Stimulated activated memory B cell treated with anti-CD40 and anti-IgM and Interleukin-4, amounts not matched to agents 10 μg/mL and 1 μg/mL and 100 μg/mL, for 72 hours (primary cell): ENCODE data around the gene FBN1.

ENCODE experiments used
- ATAC-seq: fragments of 150-1000 bp; cut with Tn5 transposase; 2 replicates; pipeline ENCODE4 v1.10.0; 2021
- H3K27ac Mint-ChIP-seq: one replicate; pipeline ENCODE4 v1.8.0; 2022; ENCODE audit warnings: mild to moderate bottlenecking, mixed read lengths
- H3K27me3 Mint-ChIP-seq: one replicate; pipeline ENCODE4 v1.8.0; 2022; ENCODE audit warnings: mixed read lengths
- H3K36me3 Mint-ChIP-seq: one replicate; pipeline ENCODE4 v1.8.0; 2022; ENCODE audit warnings: mixed read lengths
- H3K4me1 Mint-ChIP-seq: one replicate; pipeline ENCODE4 v1.8.0; 2022; ENCODE audit warnings: mixed read lengths
- H3K4me3 Mint-ChIP-seq: one replicate; pipeline ENCODE4 v1.8.0; 2022; ENCODE audit warnings: mild to moderate bottlenecking, moderate library complexity, mixed read lengths
- H3K9me3 Mint-ChIP-seq: one replicate; pipeline ENCODE4 v1.8.0; 2022; ENCODE audit warnings: mixed read lengths

FBN1 gene

GRCh38 chr15:48459571-48460442 lies 185.7 kb downstream of the FBN1 start:
- ATAC-seq, result no peak

GRCh38 chr15:48458876-48459275 lies 186.6 kb downstream of the FBN1 start:
- H3K27me3 Mint-ChIP-seq, result no peaks in the 10 kb centered on the region
- no peaks in the 10 kb centered on the region for H3K9me3 Mint-ChIP-seq
- no peak for ATAC-seq
- no peak overlapping the region for H3K27ac Mint-ChIP-seq
- no peak overlapping the region for H3K4me3 Mint-ChIP-seq
- no peaks in the 10 kb centered on the region for H3K4me1 Mint-ChIP-seq
- H3K36me3 Mint-ChIP-seq, result no peaks in the 10 kb centered on the region

More at GRCh38 chr15:48459571-48460442, 185.7 kb downstream of the FBN1 start:
- no peaks in the 10 kb centered on the region for H3K36me3 Mint-ChIP-seq
- H3K9me3 Mint-ChIP-seq, result no peaks in the 10 kb centered on the region
- no peak overlapping the region for H3K27ac Mint-ChIP-seq
- H3K27me3 Mint-ChIP-seq, result no peaks in the 10 kb centered on the region
- H3K4me3 Mint-ChIP-seq, result no peak overlapping the region
- H3K4me1 Mint-ChIP-seq, result no peaks in the 10 kb centered on the region

- H3K9me3 Mint-ChIP-seq, result no peaks in the 10 kb centered on the region
- no peaks in the 10 kb centered on the region for H3K4me1 Mint-ChIP-seq
- no peaks in the 10 kb centered on the region for H3K36me3 Mint-ChIP-seq
- ATAC-seq, result no peak
- H3K27me3 Mint-ChIP-seq, result no peaks in the 10 kb centered on the region
- no peak overlapping the region for H3K4me3 Mint-ChIP-seq
- no peak overlapping the region for H3K27ac Mint-ChIP-seq
Measured at GRCh38 chr15:48456134-48456533, 189.4 kb downstream of the FBN1 start.

GRCh38 chr15:48451736-48452135 lies 193.8 kb downstream of the FBN1 start:
- no peak for ATAC-seq
- Mint-ChIP-seq H3K27me3 (no peaks in the 10 kb centered on the region), H3K36me3 (no peaks in the 10 kb centered on the region), H3K27ac (no peak overlapping the region), H3K9me3 (no peaks in the 10 kb centered on the region), H3K4me1 (no peaks in the 10 kb centered on the region), H3K4me3 (no peak overlapping the region)

GRCh38 chr15:48451241-48451640 lies 194.3 kb downstream of the FBN1 start:
- H3K4me1 Mint-ChIP-seq, result no peaks in the 10 kb centered on the region
- no peaks in the 10 kb centered on the region for H3K9me3 Mint-ChIP-seq
- H3K36me3 Mint-ChIP-seq, result no peaks in the 10 kb centered on the region
- no peak overlapping the region for H3K27ac Mint-ChIP-seq
- no peaks in the 10 kb centered on the region for H3K27me3 Mint-ChIP-seq
- H3K4me3 Mint-ChIP-seq, result no peak overlapping the region
- no peak for ATAC-seq

- H3K36me3 Mint-ChIP-seq, result no peaks in the 10 kb centered on the region
- no peak overlapping the region for H3K4me3 Mint-ChIP-seq
- H3K27ac Mint-ChIP-seq, result no peak overlapping the region
- no peak for ATAC-seq
- no peaks in the 10 kb centered on the region for H3K27me3 Mint-ChIP-seq
- no peaks in the 10 kb centered on the region for H3K4me1 Mint-ChIP-seq
- no peaks in the 10 kb centered on the region for H3K9me3 Mint-ChIP-seq
Measured at GRCh38 chr15:48449734-48450133, 195.8 kb downstream of the FBN1 start.

GRCh38 chr15:48447657-48448056 lies 197.9 kb downstream of the FBN1 start:
- Mint-ChIP-seq H3K27ac (no peak overlapping the region), H3K4me1 (no peaks in the 10 kb centered on the region), H3K27me3 (no peaks in the 10 kb centered on the region), H3K9me3 (no peaks in the 10 kb centered on the region), H3K36me3 (no peaks in the 10 kb centered on the region), H3K4me3 (no peak overlapping the region)
- ATAC-seq, result no peak

GRCh38 chr15:48447058-48447457 lies 198.5 kb downstream of the FBN1 start:
- no peaks in the 10 kb centered on the region for H3K4me1 Mint-ChIP-seq
- H3K9me3 Mint-ChIP-seq, result no peaks in the 10 kb centered on the region
- no peak for ATAC-seq
- H3K27ac Mint-ChIP-seq, result no peak overlapping the region
- no peaks in the 10 kb centered on the region for H3K36me3 Mint-ChIP-seq
- H3K27me3 Mint-ChIP-seq, result no peaks in the 10 kb centered on the region
- H3K4me3 Mint-ChIP-seq, result no peak overlapping the region

- no peaks in the 10 kb centered on the region for H3K9me3 Mint-ChIP-seq
- no peak overlapping the region for H3K27ac Mint-ChIP-seq
- no peak for ATAC-seq
- H3K27me3 Mint-ChIP-seq, result no peaks in the 10 kb centered on the region
- H3K36me3 Mint-ChIP-seq, result no peaks in the 10 kb centered on the region
- no peaks in the 10 kb centered on the region for H3K4me1 Mint-ChIP-seq
- H3K4me3 Mint-ChIP-seq, result no peak overlapping the region
Measured at GRCh38 chr15:48442011-48442410, 203.5 kb downstream of the FBN1 start.

GRCh38 chr15:48440084-48440483 lies 205.4 kb downstream of the FBN1 start:
- no peaks in the 10 kb centered on the region for H3K9me3 Mint-ChIP-seq
- H3K4me1 Mint-ChIP-seq, result no peaks in the 10 kb centered on the region
- no peaks in the 10 kb centered on the region for H3K27me3 Mint-ChIP-seq
- ATAC-seq, result no peak
- H3K36me3 Mint-ChIP-seq, result no peaks in the 10 kb centered on the region
- no peak overlapping the region for H3K4me3 Mint-ChIP-seq
- no peak overlapping the region for H3K27ac Mint-ChIP-seq

GRCh38 chr15:48437178-48437577 lies 208.3 kb downstream of the FBN1 start:
- Mint-ChIP-seq H3K9me3 (no peaks in the 10 kb centered on the region), H3K4me3 (no peak overlapping the region), H3K4me1 (no peaks in the 10 kb centered on the region), H3K36me3 (no peaks in the 10 kb centered on the region), H3K27ac (no peak overlapping the region), H3K27me3 (no peaks in the 10 kb centered on the region)
- ATAC-seq, result no peak

GRCh38 chr15:48435321-48435720 lies 210.2 kb downstream of the FBN1 start:
- Mint-ChIP-seq H3K27ac (no peak overlapping the region), H3K4me1 (no peaks in the 10 kb centered on the region)
- ATAC-seq, result no peak

GRCh38 chr15:48433226-48433886 lies 212.2 kb downstream of the FBN1 start:
- no peak for ATAC-seq
- Mint-ChIP-seq H3K27me3 (no peaks in the 10 kb centered on the region), H3K36me3 (no peaks in the 10 kb centered on the region), H3K4me1 (no peaks in the 10 kb centered on the region), H3K27ac (no peak overlapping the region), H3K9me3 (no peaks in the 10 kb centered on the region), H3K4me3 (no peak overlapping the region)

More at GRCh38 chr15:48435321-48435720, 210.2 kb downstream of the FBN1 start:
- no peaks in the 10 kb centered on the region for H3K36me3 Mint-ChIP-seq
- H3K27me3 Mint-ChIP-seq, result no peaks in the 10 kb centered on the region
- H3K4me3 Mint-ChIP-seq, result no peak overlapping the region
- no peaks in the 10 kb centered on the region for H3K9me3 Mint-ChIP-seq

- H3K36me3 Mint-ChIP-seq, result no peaks in the 10 kb centered on the region
- no peak for ATAC-seq
- no peaks in the 10 kb centered on the region for H3K27me3 Mint-ChIP-seq
- no peak overlapping the region for H3K27ac Mint-ChIP-seq
- no peaks in the 10 kb centered on the region for H3K9me3 Mint-ChIP-seq
- H3K4me3 Mint-ChIP-seq, result no peak overlapping the region
- H3K4me1 Mint-ChIP-seq, result no peaks in the 10 kb centered on the region
Measured at GRCh38 chr15:48432688-48433087, 212.8 kb downstream of the FBN1 start.

- no peaks in the 10 kb centered on the region for H3K9me3 Mint-ChIP-seq
- H3K4me1 Mint-ChIP-seq, result no peaks in the 10 kb centered on the region
- H3K27me3 Mint-ChIP-seq, result no peaks in the 10 kb centered on the region
- ATAC-seq, result no peak
- H3K27ac Mint-ChIP-seq, result no peak overlapping the region
- no peak overlapping the region for H3K4me3 Mint-ChIP-seq
- H3K36me3 Mint-ChIP-seq, result no peaks in the 10 kb centered on the region
Measured at GRCh38 chr15:48427960-48428547, 217.5 kb downstream of the FBN1 start.

GRCh38 chr15:48427479-48427878 lies 218.0 kb downstream of the FBN1 start:
- Mint-ChIP-seq H3K9me3 (no peaks in the 10 kb centered on the region), H3K4me3 (no peak overlapping the region)
- ATAC-seq, result no peak

More at GRCh38 chr15:48427479-48427878, 218.0 kb downstream of the FBN1 start:
- Mint-ChIP-seq H3K4me1 (no peaks in the 10 kb centered on the region), H3K27ac (no peak overlapping the region), H3K36me3 (no peaks in the 10 kb centered on the region), H3K27me3 (no peaks in the 10 kb centered on the region)
